ENCODE results near the gene RAB35. TPM values are rescaled to one million over a fixed set of nuclear protein-coding genes. Genes with fewer than 3 reads are reported as not detected.

Gene RAB35
- total RNA-seq (2014; rRNA removed; shearing (Covaris generic)): 38.4 and 42.8 TPM in 2 replicates

GRCh38 chr12:120116441-120116791, at the start of gene RAB35:
Gene RAB35 (minus strand): TSS chr12:120116753. CDS start chr12:120116650, 103 bp downstream.
- H3K36me3 ChIP-seq (replicated peaks; ENCODE audit: control insufficient read depth, insufficient read depth, low read length): peaks cover 4% of the 10 kb centered on the region
- H3K27me3 ChIP-seq (ENCODE audit: control insufficient read depth, insufficient read depth, low read length): no peaks in the 10 kb centered on the region
- H3K4me3 ChIP-seq (ENCODE audit: insufficient read depth, low read depth, low read length): peak within 1 kb of the TSS; percentile 92
- DNase-seq: no peak

DNA sequence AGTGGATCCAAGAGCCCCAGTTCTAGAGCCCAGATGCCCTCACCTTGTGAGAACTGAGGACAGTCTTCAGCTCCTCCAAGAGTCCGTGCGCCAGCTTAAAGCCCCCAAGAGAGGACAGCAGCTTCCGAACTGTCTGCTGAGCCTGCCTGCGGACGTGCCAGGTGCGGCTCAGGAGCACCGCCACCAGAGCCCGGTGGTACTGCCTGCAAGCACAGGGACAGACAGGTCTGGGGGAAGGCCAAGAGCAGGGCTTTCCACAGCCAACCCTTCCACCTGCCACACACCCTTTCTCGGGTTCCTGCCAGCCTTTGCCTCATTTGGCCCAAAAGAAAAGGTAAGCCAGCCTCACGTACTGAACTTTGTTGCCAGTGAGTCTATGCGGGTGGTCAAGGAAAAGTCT, 47.7 kb upstream of the RAB35 start:
- Histone ChIP-seq H3K4me3 (ENCODE audit: insufficient read depth, low read depth, low read length) (no peak overlapping the region), H3K27me3 (ENCODE audit: control insufficient read depth, insufficient read depth, low read length) (no peaks in the 10 kb centered on the region), H3K36me3 (replicated peaks; ENCODE audit: control insufficient read depth, insufficient read depth, low read length) (peaks cover 55% of the 10 kb centered on the region)
- no peak for DNase-seq

- Histone ChIP-seq H3K36me3 (replicated peaks; ENCODE audit: control insufficient read depth, insufficient read depth, low read length) (peaks cover 57% of the 10 kb centered on the region), H3K27me3 (ENCODE audit: control insufficient read depth, insufficient read depth, low read length) (no peaks in the 10 kb centered on the region), H3K4me3 (ENCODE audit: insufficient read depth, low read depth, low read length) (no peak overlapping the region)
- DNase-seq: no peak
Observed at GRCh38 chr12:120162763-120163162, 46.2 kb upstream of the RAB35 start.

- Histone ChIP-seq H3K4me3 (ENCODE audit: insufficient read depth, low read depth, low read length) (no peak overlapping the region), H3K27me3 (ENCODE audit: control insufficient read depth, insufficient read depth, low read length) (no peaks in the 10 kb centered on the region), H3K36me3 (replicated peaks; ENCODE audit: control insufficient read depth, insufficient read depth, low read length) (peaks cover 61% of the 10 kb centered on the region)
- no peak for DNase-seq
Observed at GRCh38 chr12:120161852-120162251, 45.3 kb upstream of the RAB35 start.

GRCh38 chr12:120159509-120160237, 43.1 kb upstream of the RAB35 start:
- H3K4me3 ChIP-seq (ENCODE audit: insufficient read depth, low read depth, low read length): no peak overlapping the region
- peaks cover 81% of the 10 kb centered on the region for H3K36me3 ChIP-seq (replicated peaks; ENCODE audit: control insufficient read depth, insufficient read depth, low read length)
- DNase-seq: no peak
- no peaks in the 10 kb centered on the region for H3K27me3 ChIP-seq (ENCODE audit: control insufficient read depth, insufficient read depth, low read length)

DNA sequence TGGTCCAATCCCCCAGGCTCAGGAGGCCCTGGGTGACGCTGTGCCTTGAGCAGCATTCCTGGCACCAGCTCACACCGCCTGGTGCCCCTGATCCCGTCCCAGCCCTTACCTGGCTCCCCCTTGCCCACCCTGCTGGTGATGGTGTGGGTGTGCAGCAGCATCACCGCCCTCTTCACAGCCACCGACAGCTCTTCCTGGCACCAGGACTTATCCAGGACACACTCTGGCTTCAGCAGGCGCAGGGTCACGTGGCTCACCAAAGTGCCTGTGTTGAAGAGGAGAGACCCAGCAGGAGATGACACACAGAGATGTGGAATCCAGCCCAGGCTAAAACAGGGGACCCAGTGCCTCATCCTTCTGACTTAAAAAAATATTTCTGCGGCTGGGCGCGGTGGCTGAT, 41.8 kb upstream of the RAB35 start:
- H3K4me3 ChIP-seq (ENCODE audit: insufficient read depth, low read depth, low read length): no peak overlapping the region
- peaks cover 88% of the 10 kb centered on the region for H3K36me3 ChIP-seq (replicated peaks; ENCODE audit: control insufficient read depth, insufficient read depth, low read length)
- H3K27me3 ChIP-seq (ENCODE audit: control insufficient read depth, insufficient read depth, low read length): no peaks in the 10 kb centered on the region
- DNase-seq: peak; percentile 47

DNA sequence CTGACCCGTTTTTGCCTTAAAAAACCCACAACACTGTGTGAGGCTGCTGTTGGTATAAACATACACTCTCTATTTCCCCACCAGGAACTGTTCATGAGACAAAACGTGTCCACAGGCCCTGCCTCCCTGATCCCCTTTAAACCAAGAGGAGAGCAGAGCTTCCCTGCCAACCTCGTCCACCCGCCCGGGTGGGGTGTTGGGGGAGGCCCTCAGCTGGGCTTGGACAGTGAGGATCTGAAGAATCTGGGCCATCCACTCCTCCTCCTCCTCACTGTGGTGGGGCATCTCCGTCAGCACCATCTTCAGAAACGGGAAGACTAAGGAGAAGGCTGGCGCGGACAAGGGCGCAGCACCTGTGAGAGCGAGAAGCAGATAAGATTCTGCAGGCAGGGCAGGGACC, 41.1 kb upstream of the RAB35 start:
- H3K4me3 ChIP-seq (ENCODE audit: insufficient read depth, low read depth, low read length): no peak overlapping the region
- H3K27me3 ChIP-seq (ENCODE audit: control insufficient read depth, insufficient read depth, low read length): no peaks in the 10 kb centered on the region
- H3K36me3 ChIP-seq (replicated peaks; ENCODE audit: control insufficient read depth, insufficient read depth, low read length): peaks cover 87% of the 10 kb centered on the region
- no peak for DNase-seq

GRCh38 chr12:120156315-120157259, 40.0 kb upstream of the RAB35 start:
- no peak for DNase-seq
- peaks cover 80% of the 10 kb centered on the region for H3K36me3 ChIP-seq (replicated peaks; ENCODE audit: control insufficient read depth, insufficient read depth, low read length)
- no peaks in the 10 kb centered on the region for H3K27me3 ChIP-seq (ENCODE audit: control insufficient read depth, insufficient read depth, low read length)
- no peak overlapping the region for H3K4me3 ChIP-seq (ENCODE audit: insufficient read depth, low read depth, low read length)

GRCh38 chr12:120155072-120155471, 38.5 kb upstream of the RAB35 start:
- Histone ChIP-seq H3K4me3 (ENCODE audit: insufficient read depth, low read depth, low read length) (no peak overlapping the region), H3K27me3 (ENCODE audit: control insufficient read depth, insufficient read depth, low read length) (no peaks in the 10 kb centered on the region), H3K36me3 (replicated peaks; ENCODE audit: control insufficient read depth, insufficient read depth, low read length) (peaks cover 73% of the 10 kb centered on the region)
- DNase-seq: no peak

GRCh38 chr12:120150919-120151525, 34.5 kb upstream of the RAB35 start:
- Histone ChIP-seq H3K27me3 (ENCODE audit: control insufficient read depth, insufficient read depth, low read length) (no peaks in the 10 kb centered on the region), H3K36me3 (replicated peaks; ENCODE audit: control insufficient read depth, insufficient read depth, low read length) (peaks cover 73% of the 10 kb centered on the region), H3K4me3 (ENCODE audit: insufficient read depth, low read depth, low read length) (no peak overlapping the region)
- DNase-seq: no peak

DNA sequence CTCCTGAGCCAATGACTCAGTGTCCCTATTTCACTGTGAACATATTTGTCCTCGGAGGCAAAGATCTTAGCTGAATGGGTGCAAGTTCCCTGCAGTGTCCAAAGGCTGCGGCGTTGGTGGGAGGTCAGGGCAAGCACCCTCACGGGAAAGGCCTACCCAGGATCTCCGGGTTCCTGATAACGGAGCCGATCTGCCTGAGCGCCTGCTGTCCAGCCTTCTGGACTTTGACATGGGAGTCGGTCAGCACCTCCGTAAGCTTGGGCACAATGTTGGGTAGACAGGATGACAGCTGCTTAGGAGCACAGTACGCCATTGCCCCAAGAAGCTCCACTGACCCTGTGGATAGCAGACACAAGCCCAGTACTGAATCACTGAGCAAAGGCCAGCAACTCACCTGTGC, 31.5 kb upstream of the RAB35 start:
- Histone ChIP-seq H3K27me3 (ENCODE audit: control insufficient read depth, insufficient read depth, low read length) (no peaks in the 10 kb centered on the region), H3K4me3 (ENCODE audit: insufficient read depth, low read depth, low read length) (no peak overlapping the region), H3K36me3 (replicated peaks; ENCODE audit: control insufficient read depth, insufficient read depth, low read length) (peaks cover 62% of the 10 kb centered on the region)
- DNase-seq: no peak

GRCh38 chr12:120145164-120145563, 28.6 kb upstream of the RAB35 start:
- DNase-seq: no peak
- H3K4me3 ChIP-seq (ENCODE audit: insufficient read depth, low read depth, low read length): no peak overlapping the region
- peaks cover 69% of the 10 kb centered on the region for H3K36me3 ChIP-seq (replicated peaks; ENCODE audit: control insufficient read depth, insufficient read depth, low read length)
- no peaks in the 10 kb centered on the region for H3K27me3 ChIP-seq (ENCODE audit: control insufficient read depth, insufficient read depth, low read length)

- H3K27me3 ChIP-seq (ENCODE audit: control insufficient read depth, insufficient read depth, low read length): no peaks in the 10 kb centered on the region
- no peak for DNase-seq
- no peak overlapping the region for H3K4me3 ChIP-seq (ENCODE audit: insufficient read depth, low read depth, low read length)
- H3K36me3 ChIP-seq (replicated peaks; ENCODE audit: control insufficient read depth, insufficient read depth, low read length): peaks cover 66% of the 10 kb centered on the region
Observed at GRCh38 chr12:120144215-120144614, 27.7 kb upstream of the RAB35 start.

GRCh38 chr12:120142231-120142877, 25.8 kb upstream of the RAB35 start:
- Histone ChIP-seq H3K36me3 (replicated peaks; ENCODE audit: control insufficient read depth, insufficient read depth, low read length) (peaks cover 66% of the 10 kb centered on the region), H3K27me3 (ENCODE audit: control insufficient read depth, insufficient read depth, low read length) (no peaks in the 10 kb centered on the region), H3K4me3 (ENCODE audit: insufficient read depth, low read depth, low read length) (no peak overlapping the region)
- no peak for DNase-seq
